Renal pelvis (tissue), 4 donors: ENCODE measurements around the gene PRKN. TPM values are rescaled to one million over a fixed set of nuclear protein-coding genes. Genes with fewer than 3 reads are reported as not detected.
"Not testable (repeated sequence)": the region's sequence is repeated elsewhere in the genome, so short reads cannot be mapped to it uniquely, and the experiment has no call there.

Experiments used
- DNase-seq: peaks from one replicate; pipeline ENCODE4 v3.0.0-alpha.2; 2013
- polyA plus RNA-seq, 3 donors: library from polyadenylated mRNA; unstranded; fragments of 120-200 nt; gene quantifications; one replicate each; pipeline ENCODE4 v1.2.1, GENCODE V29; 2013; ENCODE audit not compliant: insufficient read length in 3 of 3

The PRKN gene
- polyA plus RNA-seq, 3 donors = 8.0 to 12.0 (median 9.9) TPM

DNA sequence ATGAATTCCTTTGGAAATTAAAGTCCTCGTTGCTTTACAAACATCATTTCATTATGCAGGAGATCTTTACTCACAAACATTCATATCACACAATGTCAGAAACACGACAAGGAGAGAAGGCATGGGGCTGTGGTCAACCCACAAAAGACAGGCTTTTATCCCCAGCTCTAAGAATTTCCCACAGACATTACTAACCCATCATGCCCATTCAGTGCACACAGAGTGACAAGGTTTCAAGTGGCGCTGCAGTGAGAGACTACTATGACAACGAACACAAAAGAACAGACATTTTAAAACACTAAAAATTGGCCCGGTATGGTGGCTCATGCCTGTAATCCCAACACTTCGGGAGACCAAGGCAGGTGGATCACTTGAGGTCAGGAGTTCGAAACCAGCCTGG, 873.9 kb downstream of the PRKN start:
- DNase-seq = no peak

- not testable (repeated sequence) for DNase-seq
These were observed 876.1 kb downstream of the PRKN start for GRCh38 chr6:161851486-161851885.

- DNase-seq = no peak
These were observed 877.0 kb downstream of the PRKN start for GRCh38 chr6:161850562-161850961.

DNA sequence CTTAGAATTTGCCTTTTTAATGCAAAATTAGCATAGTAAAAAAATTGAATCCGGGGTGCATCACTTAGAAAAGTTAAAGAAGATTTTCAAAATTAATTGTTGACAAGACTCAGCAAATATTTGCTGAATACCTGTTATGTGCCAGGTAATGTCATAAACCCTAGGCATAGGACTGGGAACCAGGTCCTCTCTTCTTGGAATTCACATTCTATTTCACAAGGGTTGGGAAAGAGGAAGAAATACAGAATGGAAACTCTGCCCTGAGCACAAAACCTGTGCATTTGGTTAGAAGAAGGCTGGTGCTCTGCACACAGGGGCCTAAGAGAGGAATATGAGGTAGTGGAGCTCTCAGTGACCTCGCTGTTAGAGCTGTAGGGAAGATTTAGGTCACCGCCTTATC, 879.9 kb downstream of the PRKN start:
- no peak for DNase-seq

- DNase-seq = no peak
These were observed 882.8 kb downstream of the PRKN start for GRCh38 chr6:161844804-161845203.

- DNase-seq = no peak
These were observed 884.5 kb downstream of the PRKN start for GRCh38 chr6:161843066-161843465.

DNA sequence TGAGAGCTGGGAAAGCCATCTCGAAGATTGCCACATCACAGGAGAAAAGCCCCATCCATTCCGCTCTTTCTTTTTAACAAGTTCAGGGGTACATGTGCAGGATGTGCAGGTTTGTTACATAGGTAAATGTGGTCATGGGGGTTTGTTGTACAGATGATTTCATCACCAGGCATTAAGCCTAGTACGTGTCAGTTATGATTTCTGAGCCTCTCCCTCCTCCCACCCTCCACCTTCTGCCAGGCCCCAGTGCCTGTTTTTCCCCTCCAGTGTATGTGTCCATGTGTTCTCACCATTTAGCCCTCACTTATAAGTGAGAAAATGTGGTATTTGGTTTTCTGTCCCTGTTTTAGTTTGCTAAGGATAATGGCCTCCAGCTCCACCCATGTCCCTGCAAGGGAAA, 887.2 kb downstream of the PRKN start:
- DNase-seq = no peak

- peak; percentile 41 for DNase-seq
These were observed 889.1 kb downstream of the PRKN start for GRCh38 chr6:161838306-161839035.

- no peak for DNase-seq
These were observed 889.7 kb downstream of the PRKN start for GRCh38 chr6:161837854-161838253.

- no peak for DNase-seq
These were observed 890.2 kb downstream of the PRKN start for GRCh38 chr6:161837449-161837735.

DNA sequence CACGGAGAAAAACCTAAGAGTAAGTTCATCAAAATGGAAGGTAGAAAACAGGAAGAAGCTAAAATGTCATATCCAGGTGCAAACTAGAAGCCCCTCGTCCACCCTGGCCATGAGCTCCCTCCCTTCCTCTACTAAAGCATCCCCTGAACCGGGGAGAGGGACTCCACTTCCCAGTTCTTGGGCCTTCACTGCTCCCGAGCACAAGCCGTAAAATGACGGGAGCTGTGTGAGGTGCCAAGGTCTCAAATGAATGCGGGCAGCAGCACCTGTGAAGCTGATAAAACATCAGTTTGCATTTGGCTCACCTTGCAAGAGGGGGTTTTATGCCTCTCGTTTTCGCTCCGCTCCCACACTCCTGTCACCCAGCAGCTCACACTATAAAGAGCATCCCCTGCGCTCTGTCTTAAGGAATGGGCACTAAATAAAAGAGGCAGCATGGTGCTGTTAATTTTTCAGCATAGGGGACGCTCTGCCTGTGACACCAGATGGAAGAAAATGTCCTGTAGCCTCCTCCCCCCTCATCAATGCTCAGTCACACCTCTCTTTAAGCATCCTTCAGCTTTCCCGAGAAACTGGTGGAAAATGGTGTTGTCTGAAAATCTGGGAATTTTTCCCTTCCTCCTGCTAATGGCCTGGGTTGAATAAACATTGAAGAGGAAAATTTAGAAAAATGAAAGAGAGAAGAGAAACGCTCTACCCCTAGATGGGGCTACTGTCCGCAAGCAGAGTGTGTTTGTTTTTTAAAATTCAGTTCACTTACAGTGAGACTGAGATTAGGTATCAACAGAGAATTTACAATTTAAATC, 890.7 kb downstream of the PRKN start:
- peak; percentile 33 for DNase-seq

GRCh38 chr6:161835500-161836215, 891.9 kb downstream of the PRKN start:
- peak; percentile 22 for DNase-seq

DNA sequence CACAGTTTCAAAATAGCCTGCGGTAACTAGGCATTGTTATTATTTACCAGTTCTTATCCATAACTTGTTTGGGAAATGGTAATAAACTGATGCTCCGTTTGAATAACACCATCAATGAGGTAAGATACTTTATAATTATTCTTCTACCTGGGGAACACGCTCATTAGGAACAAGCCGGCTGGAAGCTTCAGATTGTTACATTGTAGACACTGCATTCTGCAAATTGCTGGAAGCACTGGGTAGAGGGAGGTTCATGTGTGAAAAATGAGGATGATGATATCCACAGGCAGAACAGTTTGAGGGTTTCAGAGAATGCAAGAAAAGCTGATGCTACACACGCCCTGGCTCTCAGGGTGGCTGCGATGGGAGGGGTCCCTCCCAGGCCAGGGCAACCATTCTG, 893.1 kb downstream of the PRKN start:
- no peak for DNase-seq

DNA sequence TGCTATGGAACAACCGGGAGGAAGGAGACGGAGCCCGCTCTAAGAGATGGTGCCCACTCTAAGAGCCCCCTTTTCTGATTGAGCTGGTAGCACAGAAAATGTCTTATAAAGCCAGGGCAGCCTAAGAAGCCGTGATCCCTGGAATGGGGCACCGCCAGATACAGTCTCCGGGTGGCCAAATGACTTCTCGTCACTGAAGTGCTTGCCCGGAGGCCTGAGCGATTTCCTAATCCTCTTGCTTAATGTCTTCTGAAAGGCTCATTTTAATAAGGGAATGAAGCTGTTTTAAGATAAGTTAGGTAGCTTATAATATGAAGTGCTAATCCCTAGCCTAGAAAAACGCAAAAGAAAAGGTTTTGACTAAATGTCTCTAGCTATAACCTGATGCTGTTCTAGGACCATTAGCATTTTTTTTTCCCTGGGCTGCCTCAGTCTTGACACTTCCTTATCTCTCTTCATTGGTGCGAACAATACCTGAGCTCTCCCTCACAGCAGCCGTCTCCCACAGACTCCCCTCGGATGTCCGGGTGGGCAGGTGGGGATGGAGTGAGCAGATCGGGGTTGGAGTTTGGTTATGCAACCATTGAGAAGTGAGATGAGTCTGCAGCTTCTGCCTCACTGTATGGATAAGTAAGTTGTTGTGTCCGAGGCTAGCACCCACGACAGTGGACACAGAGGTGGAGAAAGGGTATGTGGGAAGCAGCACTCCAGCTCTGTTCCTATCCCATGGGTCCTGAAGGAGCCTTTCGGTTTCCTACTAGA, 894.3 kb downstream of the PRKN start:
- no peak for DNase-seq

DNA sequence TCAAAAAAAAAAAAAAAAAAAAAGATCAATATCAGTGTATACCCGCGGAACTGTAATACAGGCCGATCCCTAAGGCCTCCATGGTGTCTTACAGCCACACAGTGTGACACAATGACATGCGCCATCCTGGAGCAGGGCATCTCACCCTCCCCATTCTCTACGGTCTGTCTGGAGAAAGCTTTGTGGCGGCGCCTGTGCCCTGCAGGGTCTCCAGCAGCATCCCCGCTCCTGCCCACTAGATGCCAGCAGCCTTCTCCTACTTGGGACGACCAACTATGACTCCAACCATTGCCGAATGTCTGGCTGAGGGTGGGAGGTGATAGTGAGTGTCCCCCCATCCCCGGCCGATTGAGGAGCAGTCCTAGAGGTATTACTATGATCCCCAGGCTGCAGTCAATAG, 894.9 kb downstream of the PRKN start:
- no peak for DNase-seq

DNA sequence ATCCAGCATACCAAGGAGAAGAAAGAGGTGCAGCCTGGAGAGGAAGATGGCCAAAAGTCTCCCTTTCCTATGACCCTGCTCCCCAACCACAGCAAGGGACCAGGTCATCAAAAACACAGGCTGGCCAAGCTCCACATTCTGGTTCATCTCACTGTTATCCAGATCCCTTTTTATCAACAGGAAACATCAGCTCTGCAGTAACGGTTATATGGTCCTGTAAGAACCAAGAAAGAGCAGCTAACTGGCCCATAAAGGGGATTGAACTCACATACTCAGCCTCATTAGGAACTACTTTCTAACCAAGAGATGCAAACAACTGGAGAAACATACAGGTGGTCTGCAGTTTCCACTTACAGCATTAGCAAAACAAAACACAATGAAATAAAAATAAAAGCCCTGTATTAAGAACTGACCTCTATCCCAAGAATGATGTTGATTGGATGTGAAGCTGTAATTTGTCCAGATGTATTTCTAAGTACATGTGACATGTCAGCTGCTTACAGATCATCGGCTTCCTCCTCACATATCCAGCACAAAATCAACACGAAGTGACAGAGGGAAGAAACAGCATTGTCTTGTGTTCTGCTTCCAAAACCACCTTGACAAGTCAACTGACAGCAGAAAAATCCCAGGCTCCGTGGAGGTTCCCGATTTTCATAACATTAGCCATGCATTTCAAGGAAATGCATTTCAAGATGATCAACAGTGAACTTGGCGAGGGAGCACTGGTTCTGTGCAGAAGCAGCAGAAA, 896.5 kb downstream of the PRKN start:
- no peak for DNase-seq

DNA sequence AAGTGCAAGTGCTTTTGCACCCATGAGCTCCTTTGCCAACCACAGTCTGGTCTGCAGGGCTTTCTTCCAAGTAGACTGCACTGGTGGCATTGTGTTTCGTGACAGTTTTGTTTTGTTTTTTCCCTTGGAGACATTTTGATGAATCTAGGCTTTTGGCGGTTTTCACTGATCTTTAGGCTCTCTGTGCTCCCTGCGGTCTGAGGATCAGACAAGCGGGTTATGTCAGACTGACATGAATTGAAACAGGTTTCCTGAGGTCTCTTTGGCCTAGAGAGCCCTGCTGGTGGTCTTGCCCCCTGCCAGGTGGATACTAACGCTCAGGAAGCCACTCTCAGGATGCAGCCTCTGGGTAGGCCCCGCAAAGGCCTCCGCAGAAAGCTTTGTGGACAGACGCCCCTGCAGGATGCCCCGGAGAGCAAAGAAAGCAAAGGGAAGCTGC, 898.3 kb downstream of the PRKN start:
- DNase-seq = no peak

DNA sequence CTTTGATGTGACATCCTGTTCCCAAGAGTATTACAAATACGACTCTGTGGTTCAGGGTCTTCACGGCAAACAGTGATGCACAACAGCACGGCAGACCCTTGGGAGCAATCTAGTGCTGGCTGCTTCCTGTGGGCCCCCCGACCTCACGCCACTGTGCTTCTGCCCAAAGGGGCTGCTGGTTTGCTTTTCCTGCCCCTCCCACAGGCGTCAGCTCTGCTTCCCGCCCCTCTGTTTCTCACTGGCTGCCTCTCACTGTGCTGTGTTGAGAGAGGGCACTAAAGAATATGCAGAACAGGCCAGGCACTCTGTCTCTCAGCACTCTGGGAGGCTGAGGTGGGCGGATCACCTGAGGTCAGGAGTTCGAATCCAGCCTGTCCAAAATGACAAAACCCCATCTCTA, 899.2 kb downstream of the PRKN start:
- DNase-seq = no peak

DNA sequence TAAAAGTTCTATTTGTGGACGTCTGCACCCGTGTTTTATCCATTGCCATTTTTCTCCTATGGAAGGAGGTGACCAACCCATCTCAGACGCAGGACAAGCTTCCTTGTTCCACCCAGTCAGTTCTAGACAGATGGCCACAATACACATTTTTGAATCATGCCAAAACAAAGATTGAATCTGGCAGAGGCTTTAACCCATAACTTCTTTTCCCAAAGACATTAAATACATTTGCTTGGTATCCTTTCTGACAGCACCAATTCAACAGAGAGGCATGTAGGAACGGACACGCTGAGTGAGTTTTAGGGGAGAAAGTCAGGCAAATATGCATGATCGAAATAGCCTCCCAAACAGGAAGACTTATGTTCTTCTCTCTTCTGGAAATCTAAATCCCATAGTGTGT, 901.1 kb downstream of the PRKN start:
- no peak for DNase-seq

- DNase-seq = not testable (repeated sequence)
These were observed 905.4 kb downstream of the PRKN start for GRCh38 chr6:161822204-161822603.

- DNase-seq = no peak
These were observed 909.7 kb downstream of the PRKN start for GRCh38 chr6:161817881-161818280.
